IgD-negative memory B cell (primary cell): ENCODE measurements around the gene SLC22A17. TPM values are rescaled to one million over a fixed set of nuclear protein-coding genes. Genes with fewer than 3 reads are reported as not detected.
A peak's percentile ranks its signal among the peaks of the same experiment; 100 is the strongest.

Source experiments
- H3K27ac Mint-ChIP-seq, 3 donors: one replicate each; pipeline ENCODE4 v1.8.0; 2020 to 2022; ENCODE audit warnings: mild to moderate bottlenecking in 3 of 3, mixed read lengths in 3 of 3, moderate library complexity in 1 of 3
- H3K27me3 Mint-ChIP-seq: one replicate; pipeline ENCODE4 v1.8.0; 2021; ENCODE audit warnings: mixed read lengths
- H3K36me3 Mint-ChIP-seq: one replicate; pipeline ENCODE4 v1.8.0; 2020; ENCODE audit warnings: mild to moderate bottlenecking, mixed read lengths
- H3K4me1 Mint-ChIP-seq, 3 donors: one replicate each; pipeline ENCODE4 v1.8.0; 2020 to 2022; ENCODE audit warnings: mixed read lengths in 3 of 3, mild to moderate bottlenecking in 1 of 3
- H3K4me3 Mint-ChIP-seq, 4 donors: one replicate each; pipeline ENCODE4 v1.8.0; 2020 to 2022; ENCODE audit warnings: mild to moderate bottlenecking in 4 of 4, mixed read lengths in 4 of 4, moderate library complexity in 3 of 4
- H3K9me3 Mint-ChIP-seq, 3 donors: one replicate each; pipeline ENCODE4 v1.8.0; 2020 to 2021; ENCODE audit warnings: mixed read lengths in 3 of 3, mild to moderate bottlenecking in 1 of 3
- polyA plus RNA-seq: library from polyadenylated mRNA; unstranded; fragments of 300-500 nt; fragmentation: Illumina TruSeq; gene quantifications from one replicate; pipeline ENCODE4 v1.2.3, GENCODE V29; 2021

The SLC22A17 gene
- polyA plus RNA-seq, 1 donor from 2014 or later, result 0.49 TPM

- Mint-ChIP-seq H3K4me1 (peaks cover 12 to 18% (median 17%) of the 10 kb centered on the region in 3 donors), H3K36me3 (no peaks in the 10 kb centered on the region), H3K27me3 (no peaks in the 10 kb centered on the region), H3K27ac (peak overlapping the region; percentile 93 to 97 (median 95)), H3K4me3 (peak overlapping the region; percentile 92 to 99 (median 98)), H3K9me3 (no peaks in the 10 kb centered on the region)
These were observed 50.8 kb downstream of the SLC22A17 start for GRCh38 chr14:23301969-23302289.

- Mint-ChIP-seq H3K27ac (peak overlapping the region; percentile 95 to 98 (median 97)), H3K36me3 (no peaks in the 10 kb centered on the region), H3K27me3 (no peaks in the 10 kb centered on the region), H3K4me3 (peak overlapping the region; percentile 92 to 99 (median 98)), H3K4me1 (peaks cover 12 to 18% (median 17%) of the 10 kb centered on the region in 3 donors), H3K9me3 (no peaks in the 10 kb centered on the region)
These were observed 51.3 kb downstream of the SLC22A17 start for GRCh38 chr14:23301288-23301968.

- Mint-ChIP-seq H3K4me1 (peaks cover 9 to 12% (median 12%) of the 10 kb centered on the region in 3 donors), H3K9me3 (no peaks in the 10 kb centered on the region), H3K27ac (peak overlapping the region; percentile 95 to 98 (median 97)), H3K27me3 (no peaks in the 10 kb centered on the region), H3K4me3 (peak overlapping the region; percentile 92 to 99 (median 98)), H3K36me3 (no peaks in the 10 kb centered on the region)
These were observed 51.9 kb downstream of the SLC22A17 start for GRCh38 chr14:23300687-23301223.

- H3K9me3 Mint-ChIP-seq, result no peaks in the 10 kb centered on the region
- H3K27me3 Mint-ChIP-seq, result no peaks in the 10 kb centered on the region
- peaks cover 10 to 14% (median 13%) of the 10 kb centered on the region in 3 donors for H3K4me1 Mint-ChIP-seq
- no peaks in the 10 kb centered on the region for H3K36me3 Mint-ChIP-seq
- H3K27ac Mint-ChIP-seq, result peak overlapping the region; percentile 95 to 98 (median 97)
- peak overlapping the region; percentile 92 to 99 (median 98) for H3K4me3 Mint-ChIP-seq
These were observed 52.6 kb downstream of the SLC22A17 start for GRCh38 chr14:23299986-23300686.

GRCh38 chr14:23299211-23299957, 53.3 kb downstream of the SLC22A17 start:
- H3K27ac Mint-ChIP-seq, result peak overlapping the region; percentile 95 to 98 (median 97)
- H3K36me3 Mint-ChIP-seq, result no peaks in the 10 kb centered on the region
- no peaks in the 10 kb centered on the region for H3K27me3 Mint-ChIP-seq
- peaks cover 13 to 18% (median 18%) of the 10 kb centered on the region in 3 donors for H3K4me1 Mint-ChIP-seq
- H3K4me3 Mint-ChIP-seq, result peak overlapping the region; percentile 44 to 99 (median 94)
- no peaks in the 10 kb centered on the region for H3K9me3 Mint-ChIP-seq

GRCh38 chr14:23297611-23298277, 54.9 kb downstream of the SLC22A17 start:
- Mint-ChIP-seq H3K4me1 (peaks cover 8 to 24% (median 17%) of the 10 kb centered on the region in 3 donors), H3K9me3 (no peaks in the 10 kb centered on the region), H3K4me3 (peak overlapping the region in 1 of 4 donors; percentile 53), H3K27me3 (no peaks in the 10 kb centered on the region), H3K27ac (peak overlapping the region in 1 of 3 donors; percentile 97), H3K36me3 (no peaks in the 10 kb centered on the region)

GRCh38 chr14:23297096-23297495, 55.6 kb downstream of the SLC22A17 start:
- Mint-ChIP-seq H3K27me3 (no peaks in the 10 kb centered on the region), H3K9me3 (no peaks in the 10 kb centered on the region), H3K4me1 (peaks cover 8 to 24% (median 17%) of the 10 kb centered on the region in 3 donors), H3K4me3 (peak overlapping the region in 1 of 4 donors; percentile 53), H3K27ac (peak overlapping the region in 1 of 3 donors; percentile 97), H3K36me3 (no peaks in the 10 kb centered on the region)

Other genes with a start within 250 kb of the SLC22A17 start
- gene CIROP, start 247.9 kb downstream of the SLC22A17 start, polyA plus RNA-seq, result not detected
- gene CEBPE, start 233.6 kb downstream of the SLC22A17 start, polyA plus RNA-seq, result not detected
- gene SLC7A8, start 169.2 kb downstream of the SLC22A17 start, polyA plus RNA-seq, result 0.25 TPM
- gene RNF212B, start 115.0 kb downstream of the SLC22A17 start, polyA plus RNA-seq, result not detected
- 5.6 TPM for gene HOMEZ, start 66.8 kb downstream of the SLC22A17 start, polyA plus RNA-seq
- gene PPP1R3E, start 50.0 kb downstream of the SLC22A17 start, polyA plus RNA-seq, result 2.3 TPM
- 0.65 TPM for gene BCL2L2, start 46.1 kb downstream of the SLC22A17 start, polyA plus RNA-seq
- 127 TPM for gene PABPN1, start 31.4 kb downstream of the SLC22A17 start, polyA plus RNA-seq
- not detected for gene EFS, start 12.3 kb upstream of the SLC22A17 start, polyA plus RNA-seq
- not detected for gene IL25, start 19.9 kb upstream of the SLC22A17 start, polyA plus RNA-seq
- gene CMTM5, start 24.2 kb upstream of the SLC22A17 start, polyA plus RNA-seq, result 0.80 TPM
- not detected for gene MYH6, start 55.4 kb upstream of the SLC22A17 start, polyA plus RNA-seq
- gene MYH7, start 82.8 kb upstream of the SLC22A17 start, polyA plus RNA-seq, result not detected
- 74.1 TPM for gene NGDN, start 116.8 kb upstream of the SLC22A17 start, polyA plus RNA-seq
- gene ZFHX2, start 198.9 kb upstream of the SLC22A17 start, polyA plus RNA-seq, result 0.26 TPM
- gene THTPA, start 203.4 kb upstream of the SLC22A17 start, polyA plus RNA-seq, result 18.1 TPM
- gene AP1G2, start 214.9 kb upstream of the SLC22A17 start, polyA plus RNA-seq, result 119 TPM
- gene JPH4, start 225.9 kb upstream of the SLC22A17 start, polyA plus RNA-seq, result 0.15 TPM